CMK (cell line): ENCODE measurements around the gene SSBP2.

Experiments
- DNase-seq: peaks from one replicate; pipeline ENCODE4 v3.0.0-alpha.2; 2010; ENCODE audit warnings: low read depth

Gene SSBP2

GRCh38 chr5:81579262-81579924 is 171.5 kb downstream of the SSBP2 start:
- no peak for DNase-seq

- no peak for DNase-seq
These were observed 173.8 kb downstream of the SSBP2 start for GRCh38 chr5:81577091-81577490.

GRCh38 chr5:81575924-81576323 is 175.0 kb downstream of the SSBP2 start:
- DNase-seq: no peak

- no peak for DNase-seq
These were observed 178.7 kb downstream of the SSBP2 start for GRCh38 chr5:81572201-81572600.

- DNase-seq: no peak
These were observed 192.7 kb downstream of the SSBP2 start for GRCh38 chr5:81558188-81558587.

GRCh38 chr5:81556809-81557208 is 194.1 kb downstream of the SSBP2 start:
- no peak for DNase-seq

- DNase-seq: no peak
These were observed 195.0 kb downstream of the SSBP2 start for GRCh38 chr5:81555865-81556264.

GRCh38 chr5:81554647-81555046 is 196.2 kb downstream of the SSBP2 start:
- DNase-seq: no peak

- no peak for DNase-seq
These were observed 197.2 kb downstream of the SSBP2 start for GRCh38 chr5:81553567-81554212.

- DNase-seq: no peak
These were observed 197.9 kb downstream of the SSBP2 start for GRCh38 chr5:81552852-81553566.

GRCh38 chr5:81549123-81549522 is 201.8 kb downstream of the SSBP2 start:
- DNase-seq: no peak

- no peak for DNase-seq
These were observed 203.9 kb downstream of the SSBP2 start for GRCh38 chr5:81547001-81547400.

- no peak for DNase-seq
These were observed 205.0 kb downstream of the SSBP2 start for GRCh38 chr5:81545911-81546310.

GRCh38 chr5:81544351-81545018 is 206.4 kb downstream of the SSBP2 start:
- DNase-seq: no peak

- no peak for DNase-seq
These were observed 208.7 kb downstream of the SSBP2 start for GRCh38 chr5:81542242-81542641.

GRCh38 chr5:81537905-81538547 is 212.9 kb downstream of the SSBP2 start:
- DNase-seq: no peak

- DNase-seq: no peak
These were observed 216.5 kb downstream of the SSBP2 start for GRCh38 chr5:81534441-81534840.

- no peak for DNase-seq
These were observed 217.1 kb downstream of the SSBP2 start for GRCh38 chr5:81533629-81534405.

- no peak for DNase-seq
These were observed 220.0 kb downstream of the SSBP2 start for GRCh38 chr5:81530919-81531318.

GRCh38 chr5:81525690-81526089 is 225.2 kb downstream of the SSBP2 start:
- no peak for DNase-seq

GRCh38 chr5:81524015-81524414 is 226.9 kb downstream of the SSBP2 start:
- DNase-seq: no peak
